WTC11 (cell line): ENCODE measurements around the gene OSGEP. TPM values are rescaled to one million over a fixed set of nuclear protein-coding genes. Genes with fewer than 3 reads are reported as not detected.

Experiments used
- ATF1 ChIP-seq: sonication (generic); formaldehyde crosslinking; IDR thresholded peaks from 2 replicates; pipeline ENCODE4 v1.8.1; 2023; ENCODE audit warnings: mild to moderate bottlenecking, moderate library complexity, missing genetic modification reagents
- CBFB ChIP-seq: sonication (generic); formaldehyde crosslinking; IDR thresholded peaks from 2 replicates; pipeline ENCODE4 v1.8.1; 2022; ENCODE audit warnings: mild to moderate bottlenecking, low read depth, missing genetic modification reagents
- GRHL2 ChIP-seq: fragments of 250-450 bp; sonication (Bioruptor Pico); IDR thresholded peaks from 2 replicates; pipeline ENCODE4 v1.8.0; 2022; ENCODE audit warnings: mild to moderate bottlenecking, moderate library complexity; ENCODE audit not compliant: insufficient replicate concordance, severe bottlenecking
- GTF2I ChIP-seq: fragments of 250-450 bp; sonication (Bioruptor Pico); conservative IDR thresholded peaks from 2 replicates; pipeline ENCODE4 v1.4.0; 2021; ENCODE audit warnings: mild to moderate bottlenecking
- IRF2 ChIP-seq: sonication (generic); formaldehyde crosslinking; IDR thresholded peaks from 2 replicates; pipeline ENCODE4 v1.8.0; 2022; ENCODE audit warnings: low read depth, missing genetic modification reagents, borderline replicate concordance
- JUN ChIP-seq: sonication (generic); formaldehyde crosslinking; IDR thresholded peaks from 2 replicates; pipeline ENCODE4 v1.8.0; 2023; ENCODE audit warnings: mild to moderate bottlenecking, missing genetic modification reagents
- NFATC4 ChIP-seq: fragments of 250-450 bp; sonication (Bioruptor Pico); IDR thresholded peaks from 2 replicates; pipeline ENCODE4 v1.9.0; 2021; ENCODE audit warnings: mild to moderate bottlenecking
- RORB ChIP-seq: fragments of 250-450 bp; sonication (Bioruptor Pico); IDR thresholded peaks from 2 replicates; pipeline ENCODE4 v1.9.0; 2021; ENCODE audit warnings: mild to moderate bottlenecking
- SMAD3 ChIP-seq: sonication (generic); formaldehyde crosslinking; IDR thresholded peaks from 2 replicates; pipeline ENCODE4 v1.8.0; 2022; ENCODE audit warnings: missing genetic modification reagents, mild to moderate bottlenecking, borderline replicate concordance
- ZNF121 ChIP-seq: sonication (generic); formaldehyde crosslinking; IDR thresholded peaks from 2 replicates; pipeline ENCODE4 v1.8.0; 2023; ENCODE audit warnings: missing genetic modification reagents
- ZNF138 ChIP-seq: sonication (generic); formaldehyde crosslinking; conservative IDR thresholded peaks from 2 replicates; pipeline ENCODE4 v1.8.1; 2022; ENCODE audit warnings: mild to moderate bottlenecking, moderate library complexity, missing genetic modification reagents
- ZNF423 ChIP-seq: fragments of 250-450 bp; sonication (Bioruptor Pico); IDR thresholded peaks from 2 replicates; pipeline ENCODE4 v2.1.2; 2022; ENCODE audit warnings: mild to moderate bottlenecking, moderate library complexity
- total RNA-seq: library from RNA; stranded (reverse); gene quantifications from 3 replicates; pipeline ENCODE4 v1.2.3, GENCODE V29; 2021
- TF ChIP-seq, protein P1 (sequence below): fragments of 250-450 bp; sonication (Bioruptor Pico); IDR thresholded peaks from 2 replicates; pipeline ENCODE4 v1.9.0; 2021; ENCODE audit warnings: mild to moderate bottlenecking, borderline replicate concordance
- TF ChIP-seq, protein P2 (sequence below): sonication (generic); formaldehyde crosslinking; conservative IDR thresholded peaks from 2 replicates; pipeline ENCODE4 v1.8.1; 2022; ENCODE audit warnings: mild to moderate bottlenecking, missing genetic modification reagents
- TF ChIP-seq, protein P3 (sequence below): sonication (generic); formaldehyde crosslinking; IDR thresholded peaks from 2 replicates; pipeline ENCODE4 v1.8.0; 2022; ENCODE audit warnings: mild to moderate bottlenecking, missing genetic modification reagents
- TF ChIP-seq, protein P4 (sequence below): sonication (generic); formaldehyde crosslinking; IDR thresholded peaks from 2 replicates; pipeline ENCODE4 v1.8.0; 2023; ENCODE audit warnings: missing genetic modification reagents, mild to moderate bottlenecking, borderline replicate concordance
- TF ChIP-seq, protein P5 (sequence below): sonication (generic); formaldehyde crosslinking; IDR thresholded peaks from 2 replicates; pipeline ENCODE4 v1.8.0; 2022; ENCODE audit warnings: mild to moderate bottlenecking, missing genetic modification reagents
- TF ChIP-seq, protein P6 (sequence below): fragments of 250-450 bp; sonication (Bioruptor Pico); IDR thresholded peaks from 2 replicates; pipeline ENCODE4 v2.1.2; 2022; ENCODE audit warnings: mild to moderate bottlenecking, moderate library complexity
- TF ChIP-seq, protein P7 (sequence below): fragments of 250-450 bp; sonication (Bioruptor Pico); IDR thresholded peaks from 2 replicates; pipeline ENCODE4 v1.9.0; 2021; ENCODE audit warnings: moderate library complexity, mild to moderate bottlenecking, inconsistent platforms, borderline replicate concordance
- TF ChIP-seq, protein P8 (sequence below): sonication (generic); formaldehyde crosslinking; IDR thresholded peaks from 2 replicates; pipeline ENCODE4 v1.8.1; 2023; ENCODE audit warnings: mild to moderate bottlenecking, missing genetic modification reagents, borderline replicate concordance

OSGEP gene
- total RNA-seq, 1 experiment from 2014 or later, result 40.0 TPM

DNA sequence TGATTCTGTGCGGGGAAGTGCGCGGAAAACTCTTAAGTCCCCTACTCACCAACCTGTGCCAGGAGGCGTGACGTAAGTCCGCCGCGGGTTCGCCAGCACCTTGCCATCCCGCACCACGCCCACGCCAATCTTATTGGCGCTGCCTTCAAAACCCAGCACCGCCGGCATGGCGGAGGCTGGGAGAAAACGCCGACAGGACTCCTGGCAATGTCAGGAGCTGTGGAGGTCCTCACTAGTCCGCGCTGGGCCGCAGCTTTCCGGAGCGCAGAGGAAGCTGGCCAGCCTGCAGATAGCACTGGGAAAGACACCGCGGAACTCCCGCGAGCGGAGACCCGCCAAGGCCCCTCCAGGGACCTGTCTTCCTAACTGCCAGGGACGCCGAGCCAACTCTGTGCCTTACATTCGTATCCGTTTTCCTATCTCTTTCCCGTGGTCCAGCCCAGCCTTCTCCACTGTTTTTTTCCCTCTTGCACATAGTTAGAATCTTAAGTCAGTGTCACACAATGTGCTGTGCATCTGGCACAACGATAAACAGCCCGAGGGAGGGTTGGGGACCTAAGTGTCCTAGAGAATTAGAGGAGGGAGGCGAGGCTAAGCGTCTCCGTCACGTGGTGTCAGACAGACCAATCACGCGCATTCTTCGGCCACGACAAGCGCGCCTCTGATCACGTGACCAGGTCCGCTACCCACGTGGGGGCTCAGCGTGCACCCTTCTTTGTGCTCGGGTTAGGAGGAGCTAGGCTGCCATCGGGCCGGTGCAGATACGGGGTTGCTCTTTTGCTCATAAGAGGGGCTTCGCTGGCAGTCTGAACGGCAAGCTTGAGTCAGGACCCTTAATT lies at the start of gene OSGEP, which contains the start of gene APEX1 (continued):
- TF ChIP-seq, protein P1, sequence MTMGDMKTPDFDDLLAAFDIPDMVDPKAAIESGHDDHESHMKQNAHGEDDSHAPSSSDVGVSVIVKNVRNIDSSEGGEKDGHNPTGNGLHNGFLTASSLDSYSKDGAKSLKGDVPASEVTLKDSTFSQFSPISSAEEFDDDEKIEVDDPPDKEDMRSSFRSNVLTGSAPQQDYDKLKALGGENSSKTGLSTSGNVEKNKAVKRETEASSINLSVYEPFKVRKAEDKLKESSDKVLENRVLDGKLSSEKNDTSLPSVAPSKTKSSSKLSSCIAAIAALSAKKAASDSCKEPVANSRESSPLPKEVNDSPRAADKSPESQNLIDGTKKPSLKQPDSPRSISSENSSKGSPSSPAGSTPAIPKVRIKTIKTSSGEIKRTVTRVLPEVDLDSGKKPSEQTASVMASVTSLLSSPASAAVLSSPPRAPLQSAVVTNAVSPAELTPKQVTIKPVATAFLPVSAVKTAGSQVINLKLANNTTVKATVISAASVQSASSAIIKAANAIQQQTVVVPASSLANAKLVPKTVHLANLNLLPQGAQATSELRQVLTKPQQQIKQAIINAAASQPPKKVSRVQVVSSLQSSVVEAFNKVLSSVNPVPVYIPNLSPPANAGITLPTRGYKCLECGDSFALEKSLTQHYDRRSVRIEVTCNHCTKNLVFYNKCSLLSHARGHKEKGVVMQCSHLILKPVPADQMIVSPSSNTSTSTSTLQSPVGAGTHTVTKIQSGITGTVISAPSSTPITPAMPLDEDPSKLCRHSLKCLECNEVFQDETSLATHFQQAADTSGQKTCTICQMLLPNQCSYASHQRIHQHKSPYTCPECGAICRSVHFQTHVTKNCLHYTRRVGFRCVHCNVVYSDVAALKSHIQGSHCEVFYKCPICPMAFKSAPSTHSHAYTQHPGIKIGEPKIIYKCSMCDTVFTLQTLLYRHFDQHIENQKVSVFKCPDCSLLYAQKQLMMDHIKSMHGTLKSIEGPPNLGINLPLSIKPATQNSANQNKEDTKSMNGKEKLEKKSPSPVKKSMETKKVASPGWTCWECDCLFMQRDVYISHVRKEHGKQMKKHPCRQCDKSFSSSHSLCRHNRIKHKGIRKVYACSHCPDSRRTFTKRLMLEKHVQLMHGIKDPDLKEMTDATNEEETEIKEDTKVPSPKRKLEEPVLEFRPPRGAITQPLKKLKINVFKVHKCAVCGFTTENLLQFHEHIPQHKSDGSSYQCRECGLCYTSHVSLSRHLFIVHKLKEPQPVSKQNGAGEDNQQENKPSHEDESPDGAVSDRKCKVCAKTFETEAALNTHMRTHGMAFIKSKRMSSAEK (CRISPR knock-in tag), result no peak
- no peak for TF ChIP-seq GTF2I (CRISPR knock-in tag)
- TF ChIP-seq, protein P2, sequence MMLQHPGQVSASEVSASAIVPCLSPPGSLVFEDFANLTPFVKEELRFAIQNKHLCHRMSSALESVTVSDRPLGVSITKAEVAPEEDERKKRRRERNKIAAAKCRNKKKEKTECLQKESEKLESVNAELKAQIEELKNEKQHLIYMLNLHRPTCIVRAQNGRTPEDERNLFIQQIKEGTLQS (CRISPR knock-in tag), result no peak
- TF ChIP-seq, protein P3, sequence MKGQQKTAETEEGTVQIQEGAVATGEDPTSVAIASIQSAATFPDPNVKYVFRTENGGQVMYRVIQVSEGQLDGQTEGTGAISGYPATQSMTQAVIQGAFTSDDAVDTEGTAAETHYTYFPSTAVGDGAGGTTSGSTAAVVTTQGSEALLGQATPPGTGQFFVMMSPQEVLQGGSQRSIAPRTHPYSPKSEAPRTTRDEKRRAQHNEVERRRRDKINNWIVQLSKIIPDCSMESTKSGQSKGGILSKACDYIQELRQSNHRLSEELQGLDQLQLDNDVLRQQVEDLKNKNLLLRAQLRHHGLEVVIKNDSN (CRISPR knock-in tag), result peak; percentile 100
- TF ChIP-seq GRHL2 (CRISPR knock-in tag), result no peak
- TF ChIP-seq, protein P4, sequence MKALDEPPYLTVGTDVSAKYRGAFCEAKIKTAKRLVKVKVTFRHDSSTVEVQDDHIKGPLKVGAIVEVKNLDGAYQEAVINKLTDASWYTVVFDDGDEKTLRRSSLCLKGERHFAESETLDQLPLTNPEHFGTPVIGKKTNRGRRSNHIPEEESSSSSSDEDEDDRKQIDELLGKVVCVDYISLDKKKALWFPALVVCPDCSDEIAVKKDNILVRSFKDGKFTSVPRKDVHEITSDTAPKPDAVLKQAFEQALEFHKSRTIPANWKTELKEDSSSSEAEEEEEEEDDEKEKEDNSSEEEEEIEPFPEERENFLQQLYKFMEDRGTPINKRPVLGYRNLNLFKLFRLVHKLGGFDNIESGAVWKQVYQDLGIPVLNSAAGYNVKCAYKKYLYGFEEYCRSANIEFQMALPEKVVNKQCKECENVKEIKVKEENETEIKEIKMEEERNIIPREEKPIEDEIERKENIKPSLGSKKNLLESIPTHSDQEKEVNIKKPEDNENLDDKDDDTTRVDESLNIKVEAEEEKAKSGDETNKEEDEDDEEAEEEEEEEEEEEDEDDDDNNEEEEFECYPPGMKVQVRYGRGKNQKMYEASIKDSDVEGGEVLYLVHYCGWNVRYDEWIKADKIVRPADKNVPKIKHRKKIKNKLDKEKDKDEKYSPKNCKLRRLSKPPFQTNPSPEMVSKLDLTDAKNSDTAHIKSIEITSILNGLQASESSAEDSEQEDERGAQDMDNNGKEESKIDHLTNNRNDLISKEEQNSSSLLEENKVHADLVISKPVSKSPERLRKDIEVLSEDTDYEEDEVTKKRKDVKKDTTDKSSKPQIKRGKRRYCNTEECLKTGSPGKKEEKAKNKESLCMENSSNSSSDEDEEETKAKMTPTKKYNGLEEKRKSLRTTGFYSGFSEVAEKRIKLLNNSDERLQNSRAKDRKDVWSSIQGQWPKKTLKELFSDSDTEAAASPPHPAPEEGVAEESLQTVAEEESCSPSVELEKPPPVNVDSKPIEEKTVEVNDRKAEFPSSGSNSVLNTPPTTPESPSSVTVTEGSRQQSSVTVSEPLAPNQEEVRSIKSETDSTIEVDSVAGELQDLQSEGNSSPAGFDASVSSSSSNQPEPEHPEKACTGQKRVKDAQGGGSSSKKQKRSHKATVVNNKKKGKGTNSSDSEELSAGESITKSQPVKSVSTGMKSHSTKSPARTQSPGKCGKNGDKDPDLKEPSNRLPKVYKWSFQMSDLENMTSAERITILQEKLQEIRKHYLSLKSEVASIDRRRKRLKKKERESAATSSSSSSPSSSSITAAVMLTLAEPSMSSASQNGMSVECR (CRISPR knock-in tag), result peak; percentile 67; the same call in 1 of the 2 replicates
- no peak for TF ChIP-seq ZNF138 (CRISPR knock-in tag)
- TF ChIP-seq, protein P5, sequence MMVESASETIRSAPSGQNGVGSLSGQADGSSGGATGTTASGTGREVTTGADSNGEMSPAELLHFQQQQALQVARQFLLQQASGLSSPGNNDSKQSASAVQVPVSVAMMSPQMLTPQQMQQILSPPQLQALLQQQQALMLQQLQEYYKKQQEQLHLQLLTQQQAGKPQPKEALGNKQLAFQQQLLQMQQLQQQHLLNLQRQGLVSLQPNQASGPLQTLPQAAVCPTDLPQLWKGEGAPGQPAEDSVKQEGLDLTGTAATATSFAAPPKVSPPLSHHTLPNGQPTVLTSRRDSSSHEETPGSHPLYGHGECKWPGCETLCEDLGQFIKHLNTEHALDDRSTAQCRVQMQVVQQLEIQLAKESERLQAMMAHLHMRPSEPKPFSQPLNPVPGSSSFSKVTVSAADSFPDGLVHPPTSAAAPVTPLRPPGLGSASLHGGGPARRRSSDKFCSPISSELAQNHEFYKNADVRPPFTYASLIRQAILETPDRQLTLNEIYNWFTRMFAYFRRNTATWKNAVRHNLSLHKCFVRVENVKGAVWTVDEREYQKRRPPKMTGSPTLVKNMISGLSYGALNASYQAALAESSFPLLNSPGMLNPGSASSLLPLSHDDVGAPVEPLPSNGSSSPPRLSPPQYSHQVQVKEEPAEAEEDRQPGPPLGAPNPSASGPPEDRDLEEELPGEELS, result peak; percentile 59; the same call in 1 of the 2 replicates
- TF ChIP-seq RORB (CRISPR knock-in tag), result no peak
- TF ChIP-seq JUN, result no peak
- TF ChIP-seq ZNF423 (CRISPR knock-in tag), result no peak
- TF ChIP-seq ZNF121 (CRISPR knock-in tag), result no peak
- no peak for TF ChIP-seq CBFB (CRISPR knock-in tag)
- TF ChIP-seq, protein P6, sequence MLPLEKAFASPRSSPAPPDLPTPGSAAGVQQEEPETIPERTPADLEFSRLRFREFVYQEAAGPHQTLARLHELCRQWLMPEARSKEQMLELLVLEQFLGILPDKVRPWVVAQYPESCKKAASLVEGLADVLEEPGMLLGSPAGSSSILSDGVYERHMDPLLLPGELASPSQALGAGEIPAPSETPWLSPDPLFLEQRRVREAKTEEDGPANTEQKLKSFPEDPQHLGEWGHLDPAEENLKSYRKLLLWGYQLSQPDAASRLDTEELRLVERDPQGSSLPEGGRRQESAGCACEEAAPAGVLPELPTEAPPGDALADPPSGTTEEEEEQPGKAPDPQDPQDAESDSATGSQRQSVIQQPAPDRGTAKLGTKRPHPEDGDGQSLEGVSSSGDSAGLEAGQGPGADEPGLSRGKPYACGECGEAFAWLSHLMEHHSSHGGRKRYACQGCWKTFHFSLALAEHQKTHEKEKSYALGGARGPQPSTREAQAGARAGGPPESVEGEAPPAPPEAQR, result no peak
- TF ChIP-seq, protein P7, sequence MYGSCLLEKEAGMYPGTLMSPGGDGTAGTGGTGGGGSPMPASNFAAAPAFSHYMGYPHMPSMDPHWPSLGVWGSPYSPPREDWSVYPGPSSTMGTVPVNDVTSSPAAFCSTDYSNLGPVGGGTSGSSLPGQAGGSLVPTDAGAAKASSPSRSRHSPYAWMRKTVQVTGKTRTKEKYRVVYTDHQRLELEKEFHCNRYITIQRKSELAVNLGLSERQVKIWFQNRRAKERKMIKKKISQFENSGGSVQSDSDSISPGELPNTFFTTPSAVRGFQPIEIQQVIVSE (CRISPR knock-in tag), result no peak
- TF ChIP-seq SMAD3 (CRISPR knock-in tag), result peak; percentile 50; the same call in 1 of the 2 replicates
- no peak for TF ChIP-seq IRF2 (CRISPR knock-in tag)
- TF ChIP-seq, protein P8, sequence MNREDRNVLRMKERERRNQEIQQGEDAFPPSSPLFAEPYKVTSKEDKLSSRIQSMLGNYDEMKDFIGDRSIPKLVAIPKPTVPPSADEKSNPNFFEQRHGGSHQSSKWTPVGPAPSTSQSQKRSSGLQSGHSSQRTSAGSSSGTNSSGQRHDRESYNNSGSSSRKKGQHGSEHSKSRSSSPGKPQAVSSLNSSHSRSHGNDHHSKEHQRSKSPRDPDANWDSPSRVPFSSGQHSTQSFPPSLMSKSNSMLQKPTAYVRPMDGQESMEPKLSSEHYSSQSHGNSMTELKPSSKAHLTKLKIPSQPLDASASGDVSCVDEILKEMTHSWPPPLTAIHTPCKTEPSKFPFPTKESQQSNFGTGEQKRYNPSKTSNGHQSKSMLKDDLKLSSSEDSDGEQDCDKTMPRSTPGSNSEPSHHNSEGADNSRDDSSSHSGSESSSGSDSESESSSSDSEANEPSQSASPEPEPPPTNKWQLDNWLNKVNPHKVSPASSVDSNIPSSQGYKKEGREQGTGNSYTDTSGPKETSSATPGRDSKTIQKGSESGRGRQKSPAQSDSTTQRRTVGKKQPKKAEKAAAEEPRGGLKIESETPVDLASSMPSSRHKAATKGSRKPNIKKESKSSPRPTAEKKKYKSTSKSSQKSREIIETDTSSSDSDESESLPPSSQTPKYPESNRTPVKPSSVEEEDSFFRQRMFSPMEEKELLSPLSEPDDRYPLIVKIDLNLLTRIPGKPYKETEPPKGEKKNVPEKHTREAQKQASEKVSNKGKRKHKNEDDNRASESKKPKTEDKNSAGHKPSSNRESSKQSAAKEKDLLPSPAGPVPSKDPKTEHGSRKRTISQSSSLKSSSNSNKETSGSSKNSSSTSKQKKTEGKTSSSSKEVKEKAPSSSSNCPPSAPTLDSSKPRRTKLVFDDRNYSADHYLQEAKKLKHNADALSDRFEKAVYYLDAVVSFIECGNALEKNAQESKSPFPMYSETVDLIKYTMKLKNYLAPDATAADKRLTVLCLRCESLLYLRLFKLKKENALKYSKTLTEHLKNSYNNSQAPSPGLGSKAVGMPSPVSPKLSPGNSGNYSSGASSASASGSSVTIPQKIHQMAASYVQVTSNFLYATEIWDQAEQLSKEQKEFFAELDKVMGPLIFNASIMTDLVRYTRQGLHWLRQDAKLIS (CRISPR knock-in tag), result no peak; the same call in 1 of the 2 replicates
- TF ChIP-seq NFATC4 (CRISPR knock-in tag), result no peak
- TF ChIP-seq ATF1 (CRISPR knock-in tag), result no peak
